ENCODE results near the gene TRAPPC3. TPM values are rescaled to one million over a fixed set of nuclear protein-coding genes. Genes with fewer than 3 reads are reported as not detected.

TRAPPC3 gene
- total RNA-seq, 1 donor from 2014 or later: 63.1 TPM

DNA sequence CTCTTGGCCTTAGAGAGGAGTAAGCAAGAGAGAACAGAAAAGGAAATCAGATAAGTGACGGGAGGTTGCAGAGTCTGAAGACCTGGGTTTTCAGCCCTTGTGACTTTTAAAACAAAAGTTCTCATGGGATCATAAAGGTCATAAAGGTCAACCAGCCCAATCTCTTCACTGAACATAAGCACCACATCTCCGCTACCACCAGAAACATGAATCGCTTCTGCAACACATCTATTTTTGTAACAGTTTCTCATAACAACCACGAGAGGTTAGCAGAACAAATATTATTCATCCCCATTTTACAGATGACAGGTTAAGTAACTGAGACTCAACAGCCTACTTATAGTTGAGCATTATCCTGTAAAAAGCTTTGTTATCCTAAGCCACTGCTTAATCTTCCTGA is 5.9 kb downstream of the TRAPPC3 start:
- intact Hi-C loops (cut with DNase I): no loop called here
- Histone ChIP-seq H3K27me3 (no peaks in the 10 kb centered on the region), H3K36me3 (peaks cover 17% of the 10 kb centered on the region), H3K27ac (no peak overlapping the region), H3K9me3 (no peaks in the 10 kb centered on the region), H3K4me3 (no peak overlapping the region), H3K4me1 (peaks cover 19% of the 10 kb centered on the region)
- TF ChIP-seq, protein P1, sequence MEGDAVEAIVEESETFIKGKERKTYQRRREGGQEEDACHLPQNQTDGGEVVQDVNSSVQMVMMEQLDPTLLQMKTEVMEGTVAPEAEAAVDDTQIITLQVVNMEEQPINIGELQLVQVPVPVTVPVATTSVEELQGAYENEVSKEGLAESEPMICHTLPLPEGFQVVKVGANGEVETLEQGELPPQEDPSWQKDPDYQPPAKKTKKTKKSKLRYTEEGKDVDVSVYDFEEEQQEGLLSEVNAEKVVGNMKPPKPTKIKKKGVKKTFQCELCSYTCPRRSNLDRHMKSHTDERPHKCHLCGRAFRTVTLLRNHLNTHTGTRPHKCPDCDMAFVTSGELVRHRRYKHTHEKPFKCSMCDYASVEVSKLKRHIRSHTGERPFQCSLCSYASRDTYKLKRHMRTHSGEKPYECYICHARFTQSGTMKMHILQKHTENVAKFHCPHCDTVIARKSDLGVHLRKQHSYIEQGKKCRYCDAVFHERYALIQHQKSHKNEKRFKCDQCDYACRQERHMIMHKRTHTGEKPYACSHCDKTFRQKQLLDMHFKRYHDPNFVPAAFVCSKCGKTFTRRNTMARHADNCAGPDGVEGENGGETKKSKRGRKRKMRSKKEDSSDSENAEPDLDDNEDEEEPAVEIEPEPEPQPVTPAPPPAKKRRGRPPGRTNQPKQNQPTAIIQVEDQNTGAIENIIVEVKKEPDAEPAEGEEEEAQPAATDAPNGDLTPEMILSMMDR (IDR thresholded peaks at IDR 0.05): no peak
- DNase-seq (no peak), ATAC-seq (no peak)

DNA sequence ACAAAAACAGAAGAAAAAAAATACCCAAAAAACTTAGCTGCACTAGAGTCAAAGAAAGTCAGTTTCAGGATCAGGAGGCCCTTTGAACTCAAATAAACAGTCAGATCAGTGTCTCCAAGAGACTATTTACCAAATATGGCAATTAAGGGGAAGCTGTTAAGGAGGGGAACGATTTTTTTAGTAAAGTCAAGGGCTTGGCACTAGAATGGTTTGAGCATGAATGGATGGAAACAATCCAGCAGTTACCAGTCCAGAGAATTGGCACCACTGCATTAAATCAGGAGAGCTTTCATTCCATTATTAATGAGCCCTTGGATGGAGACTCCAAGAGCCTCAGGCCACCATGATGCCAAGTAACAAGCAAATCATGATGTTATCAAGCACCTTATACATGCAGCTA is 7.2 kb downstream of the TRAPPC3 start:
- Histone ChIP-seq H3K27ac (no peak overlapping the region), H3K27me3 (no peaks in the 10 kb centered on the region)
- no peak for ATAC-seq

DNA sequence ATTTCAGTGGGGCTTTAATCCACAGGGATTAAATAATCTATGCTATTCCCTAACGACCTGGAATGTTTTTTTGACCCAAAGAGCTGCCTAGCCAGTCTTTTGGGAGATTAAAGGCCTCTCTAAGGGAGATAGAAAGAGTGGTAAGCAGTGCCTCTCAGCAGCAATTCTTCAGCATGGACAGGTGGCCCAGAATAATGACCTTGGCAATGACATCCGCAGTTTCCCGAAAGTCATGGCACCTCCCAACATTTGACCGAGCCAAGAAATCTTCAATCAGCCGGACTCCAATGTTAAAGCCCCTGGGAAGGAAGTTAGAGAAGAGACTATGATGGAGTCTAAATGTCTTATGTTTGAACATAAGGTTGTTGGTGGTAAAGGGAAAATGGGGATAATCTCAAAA is 9.8 kb downstream of the TRAPPC3 start:
- TF ChIP-seq, protein P1 (IDR thresholded peaks at IDR 0.05): no peak
- DNase-seq (no peak), ATAC-seq (no peak)
- intact Hi-C loops (cut with DNase I): no loop called here
- H3K36me3 ChIP-seq: peaks cover 39% of the 10 kb centered on the region
- no peaks in the 10 kb centered on the region for H3K27me3 ChIP-seq
- no peak overlapping the region for H3K4me3 ChIP-seq
- peaks cover 33% of the 10 kb centered on the region for H3K4me1 ChIP-seq
- no peak overlapping the region for H3K27ac ChIP-seq
- H3K9me3 ChIP-seq: no peaks in the 10 kb centered on the region

More for the DNA sequence above, 7.2 kb downstream of the TRAPPC3 start:
- no peak overlapping the region for H3K4me3 ChIP-seq
- intact Hi-C loops (cut with DNase I): no loop called here
- no peak for DNase-seq
- TF ChIP-seq, protein P1 (IDR thresholded peaks at IDR 0.05): no peak
- no peaks in the 10 kb centered on the region for H3K9me3 ChIP-seq
- peaks cover 30% of the 10 kb centered on the region for H3K36me3 ChIP-seq
- peaks cover 9% of the 10 kb centered on the region for H3K4me1 ChIP-seq

DNA sequence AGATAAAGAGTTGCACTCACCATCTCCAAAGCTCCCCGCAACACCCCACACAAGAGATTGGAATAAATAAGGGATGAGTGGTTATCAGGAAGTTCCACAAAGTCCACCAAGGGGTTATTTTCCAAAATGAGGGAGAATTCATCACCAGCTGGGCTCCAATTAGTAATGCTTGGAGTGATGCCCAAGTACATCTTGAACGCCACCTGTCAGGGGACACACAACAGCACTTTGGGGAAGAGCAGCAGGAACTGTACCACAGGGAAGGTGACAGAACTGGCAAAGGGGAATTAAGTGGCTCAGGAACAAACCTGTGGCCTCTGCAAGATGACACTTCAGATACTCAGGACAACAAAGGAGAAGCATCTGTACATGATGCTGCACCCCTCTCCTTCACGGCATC is 11.5 kb downstream of the TRAPPC3 start:
- ATAC-seq: no peak
- peaks cover 34% of the 10 kb centered on the region for H3K4me1 ChIP-seq
- intact Hi-C loops (cut with DNase I): no loop called here

DNA sequence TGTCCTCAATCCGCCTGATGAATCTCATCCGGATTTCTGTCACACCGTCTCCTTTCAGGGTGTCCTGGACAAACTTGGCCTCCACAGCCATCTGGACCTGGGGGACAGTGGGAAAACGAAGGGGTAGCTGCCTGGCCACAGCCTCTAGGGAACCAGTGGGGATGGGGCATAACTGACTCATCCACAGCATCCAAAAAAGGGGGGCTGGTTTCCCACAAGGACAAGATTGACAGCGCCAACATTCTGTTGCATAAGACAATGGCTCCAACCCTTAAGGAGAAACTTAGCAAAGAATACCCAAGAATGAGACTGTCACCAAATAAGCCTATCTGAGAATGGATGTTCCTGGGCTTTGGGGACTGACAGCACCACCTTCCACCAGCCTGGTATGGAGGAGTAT is 12.1 kb downstream of the TRAPPC3 start:
- no peaks in the 10 kb centered on the region for H3K27me3 ChIP-seq
- H3K36me3 ChIP-seq: peaks cover 39% of the 10 kb centered on the region
- intact Hi-C loops (cut with DNase I): no loop called here
- peaks cover 34% of the 10 kb centered on the region for H3K4me1 ChIP-seq
- ATAC-seq (no peak), DNase-seq (no peak)
- H3K4me3 ChIP-seq: no peak overlapping the region
- H3K9me3 ChIP-seq: no peaks in the 10 kb centered on the region
- TF ChIP-seq, protein P1 (IDR thresholded peaks at IDR 0.05): no peak
- peak overlapping the region; percentile 47 for H3K27ac ChIP-seq

More for the DNA sequence above, 11.5 kb downstream of the TRAPPC3 start:
- Histone ChIP-seq H3K4me3 (no peak overlapping the region), H3K36me3 (peaks cover 39% of the 10 kb centered on the region), H3K9me3 (no peaks in the 10 kb centered on the region), H3K27me3 (no peaks in the 10 kb centered on the region), H3K27ac (no peak overlapping the region)
- DNase-seq: no peak
- TF ChIP-seq, protein P1 (IDR thresholded peaks at IDR 0.05): no peak

DNA sequence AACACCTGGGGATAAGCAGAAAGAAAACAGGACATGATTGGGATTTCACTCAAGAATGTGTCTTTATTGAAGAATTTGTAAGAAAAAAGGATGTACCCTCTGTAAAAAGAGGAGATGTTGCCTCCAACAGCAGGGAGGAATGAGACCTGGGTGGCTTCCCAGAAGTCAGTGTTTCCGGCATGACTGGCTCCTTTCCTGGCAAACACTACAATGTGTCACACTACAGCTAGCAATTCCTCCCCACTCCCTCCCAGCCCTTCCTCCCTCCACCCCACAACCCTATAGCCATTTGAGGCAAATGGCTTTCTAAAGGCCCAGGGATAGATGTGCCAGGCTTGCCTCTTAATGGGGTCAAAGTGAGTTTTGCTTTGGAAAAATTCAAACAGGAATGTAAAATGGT is 12.8 kb downstream of the TRAPPC3 start:
- ATAC-seq: peak; percentile 52
- intact Hi-C loops (cut with DNase I): no loop called here
- H3K4me3 ChIP-seq: no peak overlapping the region
- H3K27me3 ChIP-seq: no peaks in the 10 kb centered on the region
- no peaks in the 10 kb centered on the region for H3K9me3 ChIP-seq
- H3K27ac ChIP-seq: peak overlapping the region; percentile 47
- TF ChIP-seq, protein P1 (IDR thresholded peaks at IDR 0.05): no peak
- H3K36me3 ChIP-seq: peaks cover 39% of the 10 kb centered on the region
- no peak for DNase-seq
- H3K4me1 ChIP-seq: peaks cover 34% of the 10 kb centered on the region

All from upper lobe of right lung (tissue), 1 donor.